H9 (cell line): ENCODE measurements around the gene LMO1. TPM values are rescaled to one million over a fixed set of nuclear protein-coding genes. Genes with fewer than 3 reads are reported as not detected.

ENCODE experiments used
- DNase-seq: peaks from one replicate; pipeline ENCODE4 v3.0.0-alpha.2; 2017
- H2AFZ ChIP-seq: one replicate; pipeline ENCODE4 v1.6.1; 2013; ENCODE audit warnings: mild to moderate bottlenecking, low read length, control low read depth, moderate library complexity
- H2AK5ac ChIP-seq: 2 replicates; pipeline ENCODE4 v1.6.1; 2013; ENCODE audit warnings: low read length, control low read depth, mixed read lengths; ENCODE audit not compliant: insufficient read length
- H2BK120ac ChIP-seq: one replicate; pipeline ENCODE4 v1.6.1; 2013; ENCODE audit warnings: low read depth, mild to moderate bottlenecking, low read length, control low read depth, inconsistent platforms; ENCODE audit not compliant: poor library complexity, severe bottlenecking
- H2BK12ac ChIP-seq: 2 replicates; pipeline ENCODE4 v1.6.1; 2013; ENCODE audit warnings: low read length, control low read depth, mixed read lengths, low read depth; ENCODE audit not compliant: insufficient read length
- H2BK15ac ChIP-seq: 2 replicates; pipeline ENCODE4 v1.6.1; 2013; ENCODE audit warnings: low read depth, low read length, control low read depth
- H2BK20ac ChIP-seq: one replicate; pipeline ENCODE4 v1.6.1; 2013; ENCODE audit warnings: low read depth, mild to moderate bottlenecking, low read length, control low read depth, inconsistent platforms; ENCODE audit not compliant: poor library complexity, severe bottlenecking
- H2BK5ac ChIP-seq: 2 replicates; pipeline ENCODE4 v1.6.1; 2013; ENCODE audit warnings: low read length, control low read depth, mixed read lengths; ENCODE audit not compliant: insufficient read length
- H3K14ac ChIP-seq: 2 replicates; pipeline ENCODE4 v1.6.1; 2013; ENCODE audit warnings: low read length, control low read depth; ENCODE audit not compliant: insufficient read depth
- H3K18ac ChIP-seq: 2 replicates; pipeline ENCODE4 v1.6.1; 2013; ENCODE audit warnings: low read depth, mild to moderate bottlenecking, mixed read lengths, low read length, control low read depth; ENCODE audit not compliant: insufficient read length
- H3K23ac ChIP-seq: 2 replicates; pipeline ENCODE4 v1.6.1; 2013; ENCODE audit warnings: low read length, control low read depth, mixed read lengths, low read depth; ENCODE audit not compliant: insufficient read length
- H3K23me2 ChIP-seq: 2 replicates; pipeline ENCODE4 v1.6.1; 2013; ENCODE audit warnings: low read depth, mild to moderate bottlenecking, mixed read lengths, low read length, control low read depth; ENCODE audit not compliant: insufficient read length, poor library complexity, severe bottlenecking
- H3K27ac ChIP-seq: 2 replicates; pipeline ENCODE4 v1.5.1; 2013; ENCODE audit warnings: low read length, control low read depth, mixed read lengths, low read depth; ENCODE audit not compliant: insufficient read length
- H3K27me3 ChIP-seq: 2 replicates; pipeline ENCODE4 v1.6.1; 2013; ENCODE audit warnings: low read length, control low read depth, inconsistent platforms; ENCODE audit not compliant: insufficient read depth
- H3K4ac ChIP-seq: 2 replicates; pipeline ENCODE4 v1.6.1; 2013; ENCODE audit warnings: low read depth, mild to moderate bottlenecking, control low read depth, inconsistent platforms, low read length, moderate library complexity
- H3K4me1 ChIP-seq: 2 replicates; pipeline ENCODE4 v1.6.1; 2013; ENCODE audit warnings: low read length, control low read depth, inconsistent platforms; ENCODE audit not compliant: insufficient read depth
- H3K4me2 ChIP-seq: 2 replicates; pipeline ENCODE4 v1.6.1; 2013; ENCODE audit warnings: low read length, control low read depth, mixed read lengths; ENCODE audit not compliant: insufficient read length, insufficient read depth
- H3K56ac ChIP-seq: 2 replicates; pipeline ENCODE4 v1.6.1; 2013; ENCODE audit warnings: low read depth, mild to moderate bottlenecking, mixed read lengths, low read length, control low read depth; ENCODE audit not compliant: insufficient read length
- H3K79me1 ChIP-seq: 2 replicates; pipeline ENCODE4 v1.6.1; 2013; ENCODE audit warnings: low read depth, mild to moderate bottlenecking, moderate library complexity, low read length, control low read depth, inconsistent platforms; ENCODE audit not compliant: insufficient read depth, poor library complexity, severe bottlenecking
- H3K79me2 ChIP-seq: 2 replicates; pipeline ENCODE4 v1.6.1; 2013; ENCODE audit warnings: low read length, control low read depth, inconsistent platforms; ENCODE audit not compliant: insufficient read depth
- H3K9ac ChIP-seq: 2 replicates; pipeline ENCODE4 v1.6.1; 2013; ENCODE audit warnings: low read length, control low read depth, mixed read lengths; ENCODE audit not compliant: insufficient read length; ENCODE audit errors: extremely low read depth
- H3K9me3 ChIP-seq: one replicate; pipeline ENCODE4 v1.6.1; 2013; ENCODE audit warnings: low read depth, low read length, inconsistent platforms; ENCODE audit not compliant: control insufficient read depth
- H3T11ph ChIP-seq: one replicate; pipeline ENCODE4 v1.6.1; 2013; ENCODE audit warnings: mild to moderate bottlenecking, low read length, control low read depth, inconsistent platforms
- H4K20me1 ChIP-seq: one replicate; pipeline ENCODE4 v1.6.1; 2013; ENCODE audit not compliant: control insufficient read depth, insufficient read length, insufficient read depth
- H4K5ac ChIP-seq: 2 replicates; pipeline ENCODE4 v1.6.1; 2013; ENCODE audit warnings: low read depth, mild to moderate bottlenecking, mixed read lengths, low read length, control low read depth; ENCODE audit not compliant: insufficient read length
- H4K8ac ChIP-seq: replicated peaks from 2 replicates; pipeline ENCODE4 v1.6.1; 2013; ENCODE audit warnings: low read length, control low read depth, mixed read lengths, low read depth; ENCODE audit not compliant: insufficient read length
- H4K91ac ChIP-seq: 2 replicates; pipeline ENCODE4 v1.6.1; 2013; ENCODE audit warnings: low read depth, mild to moderate bottlenecking, moderate library complexity, mixed read lengths, low read length, control low read depth; ENCODE audit not compliant: insufficient read length
- H3K27ac Mint-ChIP-seq, 3 experiments: 2 replicates in 2 of 3; 3 replicates in 1 of 3; pipeline ENCODE4 v1.8.0; 2020 to 2021; ENCODE audit warnings: mixed read lengths in 3 of 3, mild to moderate bottlenecking in 1 of 3, moderate library complexity in 1 of 3
- H3K27me3 Mint-ChIP-seq: 2 replicates; pipeline ENCODE4 v1.8.0; 2021; ENCODE audit warnings: low read depth, mild to moderate bottlenecking, moderate library complexity, mixed read lengths
- H3K36me3 Mint-ChIP-seq, 3 experiments: 2 replicates in 2 of 3; 3 replicates in 1 of 3; pipeline ENCODE4 v1.8.0; 2020 to 2021; ENCODE audit warnings: low read depth in 3 of 3, mixed read lengths in 3 of 3; ENCODE audit not compliant: insufficient read depth in 1 of 3
- H3K4me1 Mint-ChIP-seq, 2 experiments: 2 replicates each; pipeline ENCODE4 v1.8.0; 2020; ENCODE audit warnings: mixed read lengths in 2 of 2
- H3K4me3 Mint-ChIP-seq, 2 experiments: 2 replicates in 1 of 2; 3 replicates in 1 of 2; pipeline ENCODE4 v1.8.0; 2020 to 2021; ENCODE audit warnings: mild to moderate bottlenecking in 2 of 2, mixed read lengths in 2 of 2, moderate library complexity in 1 of 2
- H3K9me3 Mint-ChIP-seq, 2 experiments: 2 replicates in 1 of 2; 3 replicates in 1 of 2; pipeline ENCODE4 v1.8.0; 2020; ENCODE audit warnings: mild to moderate bottlenecking in 2 of 2, mixed read lengths in 2 of 2, moderate library complexity in 1 of 2
- CTCF ChIP-seq: fragments of 200-600 bp; sonication (generic); conservative IDR thresholded peaks from 3 replicates; pipeline ENCODE4 v1.8.0; 2021; ENCODE audit warnings: antibody characterized with exemption, mild to moderate bottlenecking
- WGBS: extraction: QIAGEN DNeasy Blood & Tissue Kit; methylation state at CpG from one replicate; pipeline ENCODE4 v1.1.7; 2013; ENCODE audit warnings: missing lambda C conversion rate, low lambda C conversion rate, mixed read lengths; ENCODE audit not compliant: insufficient read length; ENCODE audit errors: extremely low coverage; 5-methylcytosine and 5-hydroxymethylcytosine counted together
- total RNA-seq: library from RNA; stranded (reverse); gene quantifications from 2 replicates; pipeline ENCODE4 v1.2.1, GENCODE V29; 2021

The LMO1 gene
- total RNA-seq, 1 experiment from 2014 or later = 0.50 TPM

DNA sequence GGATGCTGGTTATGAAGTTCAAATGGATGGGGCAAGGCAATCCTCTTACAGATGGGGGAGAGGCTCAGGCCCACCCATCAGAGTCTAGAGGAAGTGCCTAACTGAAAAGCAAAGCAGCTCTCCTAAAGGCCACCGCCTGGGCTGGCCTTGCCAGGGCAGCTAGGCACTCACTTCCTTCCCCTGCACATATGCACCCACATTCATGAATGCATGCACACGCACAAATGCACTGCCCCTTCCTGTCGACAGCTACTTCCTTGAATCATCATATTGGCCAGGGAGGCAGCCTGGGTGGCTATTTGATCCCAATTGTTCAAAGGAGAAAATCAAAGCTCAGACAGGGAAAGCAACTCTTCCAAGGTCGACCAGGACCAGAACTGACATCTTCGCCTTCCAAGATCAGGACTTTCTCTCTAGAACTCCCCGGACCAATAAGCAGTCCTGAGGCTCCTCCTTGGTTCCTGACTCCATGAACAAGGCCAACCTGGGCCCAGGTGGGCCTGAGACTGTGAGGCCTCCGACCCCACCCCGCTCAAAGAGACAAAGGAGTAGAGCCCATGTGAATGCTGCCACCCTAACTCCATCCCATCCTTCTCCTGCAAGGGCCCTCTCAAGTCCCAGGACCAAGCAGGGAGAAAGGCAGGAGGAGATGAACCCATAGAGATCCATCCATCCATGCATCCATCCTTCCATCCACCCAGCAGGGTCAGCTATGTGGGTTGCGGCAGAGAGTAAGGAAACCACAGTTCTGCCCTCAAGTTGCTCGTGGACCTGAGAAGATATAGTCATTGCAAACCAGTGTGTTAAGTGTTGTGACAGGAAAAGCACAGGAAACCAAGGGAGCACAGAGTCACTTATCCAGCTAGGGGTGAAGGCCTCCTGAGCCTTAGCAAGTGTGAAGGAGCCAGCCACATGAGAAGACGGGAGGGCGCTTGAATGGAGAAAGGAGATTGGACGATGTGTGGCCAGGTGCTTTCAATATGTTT lies 35.4 kb upstream of the LMO1 start:
- Mint-ChIP-seq H3K36me3 (no peaks in the 10 kb centered on the region; a peak in 2 of 7 replicates), H3K27ac (no peak overlapping the region), H3K9me3 (peaks cover 3 to 15% of the 10 kb centered on the region in 2 experiments), H3K4me1 (peaks cover 7% of the 10 kb centered on the region in 2 experiments), H3K27me3 (peaks cover 7% of the 10 kb centered on the region; the same call in 1 of the 2 replicates), H3K4me3 (no peak overlapping the region)
- H2BK5ac ChIP-seq = no peak overlapping the region
- H3K9me3 ChIP-seq = no peaks in the 10 kb centered on the region
- H3K79me1 ChIP-seq = no peaks in the 10 kb centered on the region
- no peaks in the 10 kb centered on the region for H3K23me2 ChIP-seq
- no peak overlapping the region for H4K91ac ChIP-seq
- no peak overlapping the region for H2BK12ac ChIP-seq
- no peak overlapping the region for H3K23ac ChIP-seq
- H2BK120ac ChIP-seq = no peak overlapping the region
- no peak overlapping the region for H3K9ac ChIP-seq
- no peaks in the 10 kb centered on the region for H3K27me3 ChIP-seq
- no peak overlapping the region for H3T11ph ChIP-seq
- no peak overlapping the region for H2BK15ac ChIP-seq
- H4K8ac ChIP-seq = no peak overlapping the region
- no peak overlapping the region for H2AFZ ChIP-seq
- no peak overlapping the region for H3K18ac ChIP-seq
- no peak for TF ChIP-seq CTCF
- no peak overlapping the region for H3K4me2 ChIP-seq
- no peak overlapping the region for H3K14ac ChIP-seq
- no peak overlapping the region for H3K27ac ChIP-seq
- H2BK20ac ChIP-seq = no peak overlapping the region
- WGBS = no CpG with 5 or more reads among the region's 13 CpGs
- H2AK5ac ChIP-seq = no peak overlapping the region
- H3K4me1 ChIP-seq = no peaks in the 10 kb centered on the region
- peak; percentile 5 for DNase-seq
- H3K79me2 ChIP-seq = no peaks in the 10 kb centered on the region
- H3K56ac ChIP-seq = no peak overlapping the region
- no peak overlapping the region for H4K5ac ChIP-seq
- H4K20me1 ChIP-seq = no peaks in the 10 kb centered on the region
- no peak overlapping the region for H3K4ac ChIP-seq
